Measurements from ENCODE around the gene ITSN1.

The ITSN1 gene

DNA sequence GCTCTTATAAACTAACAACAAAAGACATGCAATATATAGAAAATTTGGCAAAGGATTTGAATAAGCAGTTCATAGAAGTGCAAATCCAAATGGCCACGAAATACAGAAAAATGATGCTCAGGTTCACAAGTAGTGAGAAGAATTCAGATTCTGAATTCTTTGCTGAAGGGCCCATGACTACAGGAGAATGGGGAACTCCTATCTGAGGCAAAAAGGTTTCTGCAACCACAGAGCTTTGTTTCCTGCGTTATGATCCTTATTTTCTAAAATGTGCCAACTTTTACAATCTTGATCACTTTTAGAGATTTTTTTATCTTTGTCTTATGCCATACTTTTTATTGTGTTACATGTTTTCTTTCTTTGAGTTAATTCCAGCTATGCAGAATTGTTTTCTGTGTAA, 91.3 kb downstream of the ITSN1 start:
- no peak for DNase-seq

DNA sequence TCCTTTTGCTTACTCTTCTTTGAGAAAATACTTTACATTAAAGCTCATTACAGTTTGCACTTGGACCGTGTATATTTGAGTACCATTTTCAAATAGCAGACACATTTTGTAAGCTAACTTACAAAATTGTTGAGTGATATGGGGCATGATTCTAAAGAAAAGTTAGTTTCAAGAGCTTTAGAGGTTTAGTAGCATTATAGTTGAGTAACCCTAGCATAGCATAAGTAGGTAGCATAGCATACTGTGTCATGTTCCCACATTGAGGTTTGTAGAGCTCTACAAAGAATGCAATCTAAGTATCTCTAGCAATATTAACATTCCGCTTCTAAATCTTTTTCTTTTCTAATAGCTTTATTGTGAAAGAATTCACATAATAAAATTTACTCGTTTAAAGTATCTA, 92.0 kb downstream of the ITSN1 start:
- DNase-seq = no peak

DNA sequence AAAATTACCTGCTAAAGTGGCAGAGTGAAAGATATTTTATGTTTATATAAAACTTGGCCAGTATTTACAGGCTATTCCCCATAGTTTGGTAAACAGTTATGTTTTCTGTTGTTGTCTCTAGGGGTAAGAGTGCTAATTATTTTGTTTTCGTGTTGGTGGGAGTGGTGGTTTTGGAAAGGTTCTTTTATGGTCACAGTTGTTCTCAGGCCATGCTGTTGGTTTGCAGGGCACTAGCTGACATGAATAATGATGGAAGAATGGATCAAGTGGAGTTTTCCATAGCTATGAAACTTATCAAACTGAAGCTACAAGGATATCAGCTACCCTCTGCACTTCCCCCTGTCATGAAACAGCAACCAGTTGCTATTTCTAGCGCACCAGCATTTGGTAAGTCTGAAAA, 92.5 kb downstream of the ITSN1 start:
- DNase-seq = no peak

DNA sequence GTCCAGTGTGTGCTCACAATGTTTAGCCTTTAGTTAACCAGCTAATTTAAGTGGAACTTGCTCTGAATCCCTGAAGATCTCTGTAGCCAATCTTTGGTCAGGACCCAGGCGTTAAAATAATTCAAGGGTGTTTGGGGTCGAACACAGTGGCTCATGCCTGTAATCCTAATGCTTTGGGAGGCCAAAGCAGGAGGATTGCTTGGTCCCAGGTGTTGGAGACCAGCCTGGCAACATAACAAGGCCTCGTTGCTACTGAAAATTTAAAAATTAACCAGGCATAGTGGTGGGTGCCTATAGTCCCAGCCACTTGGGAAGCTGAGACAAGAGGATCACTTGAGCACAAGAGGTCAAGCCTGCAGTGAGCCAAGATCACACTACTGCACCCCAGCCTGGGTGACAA, 94.3 kb downstream of the ITSN1 start:
- no peak for DNase-seq

DNA sequence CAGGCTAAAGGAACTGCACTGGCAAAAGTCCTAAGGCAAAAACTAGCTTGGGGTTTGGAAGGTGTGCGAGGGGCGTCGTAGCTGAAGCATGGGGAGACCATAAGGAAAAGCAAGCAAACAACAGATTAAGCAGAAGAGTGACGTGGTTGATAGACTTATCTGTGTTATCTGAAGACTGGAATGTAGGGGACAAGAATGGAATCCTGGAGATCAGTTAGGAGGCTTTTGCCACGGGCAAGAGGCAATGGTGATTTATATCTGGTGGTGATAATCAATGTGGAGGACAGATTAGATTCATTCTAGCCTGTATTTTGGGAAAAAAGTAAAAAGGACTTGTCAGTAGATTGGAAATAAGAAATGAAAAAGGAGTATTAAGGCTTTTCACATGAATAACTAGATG, 97.4 kb downstream of the ITSN1 start:
- no peak for DNase-seq

DNA sequence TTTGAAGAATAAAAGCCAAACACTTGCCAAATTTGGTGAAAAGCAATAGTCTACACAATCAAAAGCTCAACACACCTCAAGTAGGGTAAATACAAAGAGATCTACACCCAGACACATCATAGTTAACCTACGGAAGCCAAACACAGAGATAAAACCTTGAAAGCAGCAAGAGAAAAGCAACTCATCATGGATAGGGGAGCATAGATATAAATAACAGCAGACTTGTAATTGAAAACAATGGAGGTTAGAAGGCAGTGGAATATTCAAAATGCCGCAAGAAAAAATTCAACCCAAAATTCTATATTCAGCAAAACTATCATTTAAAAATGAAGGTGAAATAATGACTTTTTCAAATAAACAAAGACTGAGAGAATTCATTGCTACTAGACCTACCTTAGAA, 105.1 kb downstream of the ITSN1 start:
- no peak for DNase-seq

DNA sequence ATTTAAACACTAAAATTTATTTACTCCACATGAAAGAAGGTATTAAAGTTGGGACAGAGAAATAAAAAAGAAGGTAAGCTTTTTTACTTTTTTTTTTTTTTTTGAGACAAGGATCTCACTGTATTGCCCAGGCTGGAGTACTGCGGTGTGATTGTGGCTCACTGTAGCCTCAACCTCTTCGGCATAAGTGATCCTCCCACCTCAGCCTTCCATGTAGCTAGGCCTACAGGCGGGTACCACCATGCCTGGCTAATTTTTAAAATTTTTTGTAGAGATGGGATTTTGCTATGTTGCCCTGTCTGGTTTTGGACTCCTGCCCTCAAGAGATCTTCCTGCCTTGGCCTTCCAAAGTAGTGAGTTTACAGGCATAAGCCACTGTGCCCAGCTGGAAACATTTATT, 106.6 kb downstream of the ITSN1 start:
- no peak for DNase-seq

DNA sequence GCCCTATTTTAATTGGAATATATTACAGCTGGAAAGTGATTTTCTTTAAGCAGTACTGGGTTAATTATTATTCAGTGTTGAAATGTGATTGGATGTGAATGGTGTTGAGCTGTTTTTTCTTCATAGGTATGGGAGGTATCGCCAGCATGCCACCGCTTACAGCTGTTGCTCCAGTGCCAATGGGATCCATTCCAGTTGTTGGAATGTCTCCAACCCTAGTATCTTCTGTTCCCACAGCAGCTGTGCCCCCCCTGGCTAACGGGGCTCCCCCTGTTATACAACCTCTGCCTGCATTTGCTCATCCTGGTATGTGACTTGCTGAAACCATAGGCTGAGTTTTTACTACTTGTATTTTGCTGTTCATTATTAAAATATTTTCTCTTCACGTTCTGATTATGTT, 107.7 kb downstream of the ITSN1 start:
- DNase-seq = peak; percentile 31

DNA sequence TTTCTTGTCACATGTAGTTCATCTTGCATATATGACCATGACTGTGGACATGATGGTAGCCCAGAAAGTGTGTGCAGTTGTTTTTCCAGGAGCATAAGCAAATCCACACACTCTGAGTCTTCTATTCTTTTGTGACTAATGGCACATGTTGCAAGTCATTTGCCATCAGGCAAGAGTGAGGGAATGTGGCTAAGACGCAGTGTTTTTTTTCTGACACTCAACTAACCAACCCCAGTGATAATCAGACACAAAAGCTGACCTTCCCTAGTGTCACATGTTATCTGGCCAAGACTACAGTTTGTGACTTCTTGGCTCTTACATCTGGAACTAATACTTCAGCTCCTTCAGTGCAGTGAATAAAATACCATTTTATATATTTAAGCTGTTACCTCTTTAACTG, 108.8 kb downstream of the ITSN1 start:
- DNase-seq = no peak

DNA sequence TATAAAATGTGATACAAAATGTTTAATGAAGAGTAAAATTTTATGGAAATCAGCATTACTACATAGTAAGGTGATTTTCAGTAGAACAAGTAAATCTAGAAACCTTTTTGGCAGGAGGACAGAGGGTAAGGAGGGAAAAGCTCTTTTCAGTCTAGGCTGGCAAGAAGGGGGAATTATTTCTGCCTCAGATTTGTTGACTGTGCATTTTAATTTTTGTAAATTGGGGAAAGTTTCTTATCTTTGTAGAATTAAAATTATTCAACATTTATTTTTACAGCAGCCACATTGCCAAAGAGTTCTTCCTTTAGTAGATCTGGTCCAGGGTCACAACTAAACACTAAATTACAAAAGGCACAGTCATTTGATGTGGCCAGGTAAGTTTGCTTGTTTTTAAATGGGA, 109.2 kb downstream of the ITSN1 start:
- no peak for DNase-seq

DNA sequence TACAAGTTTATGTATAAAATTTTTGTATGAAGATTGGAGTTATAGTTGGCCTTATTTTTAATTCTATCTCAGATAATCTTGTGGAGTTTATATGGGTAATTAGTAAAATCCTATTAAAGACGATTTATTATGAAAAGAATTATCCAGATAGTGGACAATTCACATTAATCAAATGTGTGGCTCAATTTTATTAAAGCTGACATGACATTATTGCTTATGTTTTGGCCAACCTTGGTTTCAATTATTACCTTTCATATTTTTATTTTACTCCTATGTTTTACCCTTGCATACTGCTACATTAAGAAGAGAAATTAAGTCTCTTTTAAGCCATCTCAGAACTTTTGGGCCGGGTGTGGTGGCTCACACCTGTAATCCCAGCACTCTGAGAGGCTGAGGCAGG, 110.0 kb downstream of the ITSN1 start:
- DNase-seq = no peak

DNA sequence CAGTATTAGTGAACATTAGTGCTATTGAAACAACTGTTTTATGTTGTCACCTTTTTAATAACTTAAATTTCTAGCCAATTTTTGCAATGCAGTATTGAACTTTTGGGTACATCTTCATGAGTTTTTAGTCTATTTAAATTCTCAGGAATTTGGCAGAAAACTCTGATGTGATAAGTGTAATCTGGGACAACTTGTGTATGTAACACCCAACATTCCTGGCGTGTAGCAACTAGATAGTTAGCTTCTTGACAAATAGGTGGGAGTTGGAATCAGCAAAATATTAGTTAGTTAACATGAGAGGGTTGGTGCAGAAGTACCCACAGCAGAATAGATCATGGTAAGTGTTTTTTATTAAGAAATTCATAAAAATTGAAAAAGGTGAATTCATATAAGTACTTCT, 111.6 kb downstream of the ITSN1 start:
- DNase-seq = no peak

DNA sequence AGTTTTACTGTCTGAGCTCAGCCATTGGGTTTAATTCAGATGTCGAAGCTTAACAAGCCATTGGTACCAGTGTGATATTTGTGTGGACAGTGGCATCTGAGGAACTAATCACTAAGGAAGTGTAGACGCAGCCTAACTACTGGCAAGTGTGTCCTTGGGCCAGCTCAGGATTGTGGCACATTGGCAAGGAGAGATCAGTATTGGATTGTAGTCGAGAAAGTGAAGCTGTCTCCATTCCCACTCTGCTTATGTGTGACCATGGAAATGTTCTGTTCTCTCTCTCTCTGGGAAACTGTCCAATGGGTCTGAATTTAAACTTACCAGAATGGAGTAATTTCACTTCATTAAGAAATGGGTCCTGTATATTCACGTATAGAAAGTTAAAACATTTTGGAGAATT, 112.2 kb downstream of the ITSN1 start:
- DNase-seq = no peak

DNA sequence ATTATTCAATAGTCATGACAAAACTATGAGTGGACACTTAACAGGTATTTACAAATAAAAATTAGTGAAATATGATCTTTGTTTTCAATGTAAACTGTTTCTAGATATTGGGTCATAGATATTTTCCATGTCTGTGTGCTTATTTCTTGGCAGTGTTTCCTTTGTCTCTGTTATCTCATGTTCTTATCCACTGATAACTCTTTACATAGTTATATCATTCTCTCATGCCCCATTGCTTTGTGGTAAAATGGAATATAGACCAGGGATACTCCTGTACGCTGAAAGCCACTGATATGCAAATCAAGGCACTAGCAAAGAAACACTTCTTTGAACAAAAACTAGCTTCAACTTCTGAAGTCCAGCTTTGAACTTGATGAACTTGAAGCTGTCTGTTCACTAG, 113.1 kb downstream of the ITSN1 start:
- DNase-seq = no peak

DNA sequence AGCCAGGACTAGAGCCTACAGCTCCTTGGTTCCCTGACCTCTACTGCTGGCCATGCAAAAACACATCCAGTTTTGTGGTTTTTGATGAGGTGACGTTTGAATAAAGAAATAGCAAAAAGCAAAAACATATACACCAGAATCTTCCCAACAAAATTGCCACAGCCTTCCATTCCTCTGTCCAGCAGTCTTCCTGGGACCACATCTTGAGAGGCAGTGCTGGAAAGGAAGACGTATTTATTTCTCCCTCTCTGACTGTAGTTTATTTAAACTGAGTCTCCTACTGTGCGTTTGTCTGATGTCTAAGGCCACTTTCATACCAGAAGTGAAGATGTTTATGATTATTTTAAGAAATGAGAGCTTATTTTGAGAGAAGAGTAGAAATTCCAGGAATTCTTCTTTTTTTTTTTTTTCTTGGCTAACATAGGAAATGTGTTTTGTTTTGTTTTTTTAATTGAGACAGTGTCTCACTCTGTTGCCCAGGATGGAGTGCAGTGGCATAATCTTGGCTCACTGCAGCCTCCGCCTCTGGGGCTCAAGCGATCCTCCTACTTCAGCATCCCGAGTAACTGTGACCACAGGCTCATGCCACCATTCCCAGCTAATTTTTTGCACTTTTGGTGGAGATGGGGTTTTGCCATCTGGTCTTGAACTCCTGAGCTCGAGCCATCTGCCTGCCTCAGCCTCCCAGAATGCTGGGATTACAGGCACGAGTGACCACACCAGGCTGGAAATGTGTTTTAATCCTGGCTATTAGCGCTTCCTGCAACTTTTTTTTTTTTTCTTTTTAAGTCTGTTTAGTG, 118.5 kb downstream of the ITSN1 start:
- DNase-seq = no peak

DNA sequence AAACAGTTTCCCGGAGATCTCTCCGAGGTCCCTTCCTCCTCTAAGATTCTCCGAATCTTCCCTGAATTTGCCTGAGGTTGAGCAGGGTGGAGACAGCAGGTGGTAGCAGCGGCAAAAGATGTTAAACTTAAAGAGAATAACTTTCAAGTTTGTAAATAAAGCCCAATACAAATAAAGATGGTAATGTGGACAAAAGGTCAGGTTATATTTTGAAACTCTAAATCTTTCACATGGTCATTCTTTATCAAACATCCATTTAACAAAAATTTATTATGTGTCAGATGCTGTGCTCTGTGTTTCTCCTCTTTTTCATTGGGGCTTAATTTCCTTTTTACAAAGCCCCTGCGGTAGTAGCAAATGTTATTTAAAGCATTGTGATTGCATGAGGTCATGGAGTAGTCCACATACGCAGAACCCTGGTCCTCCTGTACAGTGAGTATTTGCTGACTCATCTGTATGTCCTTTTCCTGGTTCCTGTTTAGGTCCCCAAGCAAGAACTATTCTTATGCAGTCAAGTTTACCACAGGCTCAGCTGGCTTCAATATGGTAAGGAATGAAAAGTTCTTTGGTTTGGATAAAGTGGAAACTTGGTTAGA, 119.2 kb downstream of the ITSN1 start:
- DNase-seq = no peak

DNA sequence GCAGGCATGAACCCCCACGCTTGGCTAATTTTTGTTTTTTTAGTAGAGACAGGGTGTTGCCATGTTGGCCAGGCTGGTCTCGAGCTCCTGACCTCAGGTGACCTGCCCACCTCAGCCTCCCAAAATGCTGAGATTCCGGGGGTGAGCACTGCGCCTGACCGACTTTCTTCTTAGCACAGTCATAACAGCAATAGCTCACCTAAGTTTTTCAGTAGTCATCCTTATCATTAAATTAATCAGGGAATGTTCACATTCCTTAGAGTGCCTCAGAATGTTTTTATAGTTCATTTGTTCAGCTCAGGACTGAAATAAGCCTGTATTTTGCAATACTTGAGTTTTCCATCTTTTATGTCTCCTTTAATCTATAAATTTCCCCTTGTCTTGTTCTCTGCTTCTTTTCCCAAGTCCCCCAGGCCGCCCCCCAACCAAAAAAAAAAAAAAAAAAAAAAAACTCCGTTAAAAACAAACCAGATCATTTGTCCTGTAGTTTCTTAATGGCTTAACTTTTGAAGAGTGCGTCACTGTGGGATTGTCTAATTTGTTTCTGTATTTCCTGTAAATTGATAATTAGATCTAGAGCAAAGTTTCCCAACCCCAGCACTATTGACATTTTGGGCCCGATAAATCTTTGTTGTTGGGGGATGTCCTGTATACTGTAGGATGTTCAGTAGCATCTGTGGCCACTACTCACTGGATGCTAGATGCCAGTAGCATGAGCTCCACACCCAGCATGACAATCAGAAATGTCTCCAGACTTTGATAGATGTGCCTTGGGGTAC, 120.7 kb downstream of the ITSN1 start:
- DNase-seq = no peak

DNA sequence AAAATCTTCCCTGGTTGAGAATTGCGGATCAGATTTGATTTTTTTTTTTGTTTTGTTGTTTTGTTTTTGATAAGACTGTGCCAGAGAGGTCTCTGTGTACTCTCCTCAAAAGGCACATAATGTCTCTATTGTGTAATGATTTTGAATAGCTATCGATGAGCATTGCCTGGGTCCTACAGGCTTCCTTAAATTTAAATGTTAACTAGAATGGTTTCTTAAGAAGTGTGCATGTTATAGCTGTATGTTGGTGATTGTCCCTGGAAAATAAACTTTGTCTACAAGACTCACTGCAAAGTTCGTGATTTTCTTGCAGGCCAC, 121.2 kb downstream of the ITSN1 start:
- no peak for DNase-seq

DNA sequence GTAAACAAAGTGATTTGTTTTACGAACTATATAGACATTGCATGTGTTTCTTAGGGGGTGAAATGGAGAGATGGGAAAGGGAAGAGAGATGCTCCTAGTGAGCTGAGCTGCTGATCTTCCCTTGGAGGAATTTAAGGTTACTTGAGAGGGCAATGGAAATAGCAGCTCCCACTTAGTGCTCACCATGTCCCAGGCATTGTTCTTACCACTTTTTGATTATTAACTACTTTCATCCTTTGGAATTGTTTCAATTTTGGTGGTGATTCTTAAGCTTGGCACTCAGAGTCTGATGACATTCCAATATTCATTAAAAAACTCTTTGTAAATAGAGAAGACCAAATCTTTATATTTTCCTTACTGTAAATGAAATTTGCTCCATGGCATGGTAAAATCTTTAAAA, 124.9 kb downstream of the ITSN1 start:
- DNase-seq = no peak

DNA sequence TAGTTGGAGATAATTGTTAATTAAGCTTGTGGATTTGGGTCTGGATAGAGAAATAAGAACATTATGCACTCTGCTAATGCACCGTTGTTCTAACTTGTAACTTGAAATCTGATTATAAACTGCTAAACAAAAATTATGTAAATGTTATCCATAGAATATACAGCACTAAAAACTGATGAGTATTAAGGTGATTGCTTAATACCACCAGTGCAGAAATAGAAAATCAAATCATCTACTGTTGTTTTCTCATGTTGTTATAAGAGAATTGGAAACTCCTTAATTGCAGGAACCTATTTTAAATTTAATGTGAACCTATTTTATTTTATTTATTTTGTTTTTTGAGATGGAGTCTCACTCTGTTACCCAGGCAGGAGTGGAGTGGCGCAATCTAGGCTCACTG, 125.7 kb downstream of the ITSN1 start:
- DNase-seq = no peak

DNA sequence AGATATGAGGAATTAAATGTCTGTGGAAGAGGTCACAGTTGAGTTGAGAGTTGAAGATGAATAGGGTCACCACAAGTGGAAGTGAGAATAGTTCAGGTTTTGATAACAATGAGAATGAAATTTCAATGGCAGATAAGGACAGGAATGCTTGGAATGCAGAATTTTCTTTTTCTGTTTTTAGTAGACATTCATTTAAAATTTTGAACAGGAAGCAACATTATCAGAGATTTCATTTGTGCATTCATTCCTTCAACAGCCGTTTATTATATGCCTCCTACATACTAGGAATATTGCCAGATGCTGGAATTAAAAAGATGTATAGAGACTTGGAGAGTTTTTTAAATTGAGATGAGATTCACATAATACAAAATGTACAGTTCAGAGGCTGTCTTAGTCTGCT, 126.8 kb downstream of the ITSN1 start:
- DNase-seq = no peak

DNA sequence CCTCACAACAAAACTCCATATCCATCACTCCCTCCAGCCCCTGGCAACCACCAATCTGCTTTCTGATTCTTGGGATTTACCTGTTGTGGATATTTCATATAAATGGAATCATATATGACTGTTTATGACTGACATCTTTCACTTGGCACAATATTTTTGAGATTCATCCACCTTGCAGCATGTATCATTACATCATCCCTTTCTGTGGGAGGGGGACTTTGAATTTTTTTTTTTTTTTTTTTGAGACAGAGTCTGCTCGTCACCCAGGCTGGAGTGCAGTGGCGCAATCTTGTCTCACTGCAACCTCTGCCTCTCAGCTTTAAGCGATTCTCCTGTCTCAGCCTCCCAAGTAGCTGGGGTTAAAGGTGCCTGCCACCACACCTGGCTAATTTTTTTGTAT, 128.2 kb downstream of the ITSN1 start:
- no peak for DNase-seq

DNA sequence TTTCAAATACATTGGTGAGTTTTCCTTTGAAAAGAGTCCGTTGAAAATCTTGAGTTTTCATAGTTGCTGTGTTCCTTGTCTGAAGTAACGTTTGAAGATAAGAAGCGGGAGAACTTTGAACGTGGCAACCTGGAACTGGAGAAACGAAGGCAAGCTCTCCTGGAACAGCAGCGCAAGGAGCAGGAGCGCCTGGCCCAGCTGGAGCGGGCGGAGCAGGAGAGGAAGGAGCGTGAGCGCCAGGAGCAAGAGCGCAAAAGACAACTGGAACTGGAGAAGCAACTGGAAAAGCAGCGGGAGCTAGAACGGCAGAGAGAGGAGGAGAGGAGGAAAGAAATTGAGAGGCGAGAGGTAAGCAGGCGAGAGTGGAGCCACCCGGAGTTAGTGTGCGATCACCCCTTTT, 129.7 kb downstream of the ITSN1 start:
- no peak for DNase-seq

DNA sequence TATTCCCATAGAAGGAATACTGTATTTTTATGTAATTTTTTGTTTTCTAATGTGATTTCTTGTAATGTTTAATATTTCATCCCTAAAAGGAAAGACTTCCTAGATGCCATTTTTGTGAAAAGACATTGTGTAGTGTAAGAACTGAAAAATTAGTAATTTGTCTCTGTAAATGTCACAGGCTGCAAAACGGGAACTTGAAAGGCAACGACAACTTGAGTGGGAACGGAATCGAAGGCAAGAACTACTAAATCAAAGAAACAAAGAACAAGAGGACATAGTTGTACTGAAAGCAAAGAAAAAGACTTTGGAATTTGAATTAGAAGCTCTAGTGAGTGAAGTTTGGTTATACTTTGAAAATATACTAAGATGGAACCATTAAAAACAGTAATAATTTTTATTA, 132.2 kb downstream of the ITSN1 start:
- DNase-seq = no peak

All from left hindlimb (tissue), 1 donor.